ENCODE results near the gene PLXND1.
"Not testable (repeated sequence)": the region's sequence is repeated elsewhere in the genome, so short reads cannot be mapped to it uniquely, and the experiment has no call there.

Gene PLXND1

DNA sequence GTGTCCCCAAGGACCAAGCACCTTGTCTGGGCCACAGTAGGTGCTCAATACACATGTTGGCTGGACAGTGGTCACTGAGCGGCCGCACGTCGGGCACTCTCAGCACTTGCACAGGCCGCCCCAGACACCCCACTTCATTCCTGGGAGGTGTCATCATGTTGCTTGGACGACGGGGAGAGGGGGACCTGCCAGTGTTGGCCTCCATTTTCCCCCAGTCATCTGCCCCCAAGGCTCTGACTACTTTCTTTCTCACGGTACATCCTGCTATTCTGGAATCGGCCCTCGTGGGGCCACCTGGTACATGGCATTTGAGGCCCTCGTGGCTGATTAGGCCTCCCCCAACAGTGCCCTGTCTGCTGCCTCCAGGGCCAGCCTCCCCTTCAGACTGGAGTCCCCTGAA lies 79.2 kb downstream of the PLXND1 start:
- DNase-seq (ENCODE audit: low read depth in 2 of 2), result no peak

DNA sequence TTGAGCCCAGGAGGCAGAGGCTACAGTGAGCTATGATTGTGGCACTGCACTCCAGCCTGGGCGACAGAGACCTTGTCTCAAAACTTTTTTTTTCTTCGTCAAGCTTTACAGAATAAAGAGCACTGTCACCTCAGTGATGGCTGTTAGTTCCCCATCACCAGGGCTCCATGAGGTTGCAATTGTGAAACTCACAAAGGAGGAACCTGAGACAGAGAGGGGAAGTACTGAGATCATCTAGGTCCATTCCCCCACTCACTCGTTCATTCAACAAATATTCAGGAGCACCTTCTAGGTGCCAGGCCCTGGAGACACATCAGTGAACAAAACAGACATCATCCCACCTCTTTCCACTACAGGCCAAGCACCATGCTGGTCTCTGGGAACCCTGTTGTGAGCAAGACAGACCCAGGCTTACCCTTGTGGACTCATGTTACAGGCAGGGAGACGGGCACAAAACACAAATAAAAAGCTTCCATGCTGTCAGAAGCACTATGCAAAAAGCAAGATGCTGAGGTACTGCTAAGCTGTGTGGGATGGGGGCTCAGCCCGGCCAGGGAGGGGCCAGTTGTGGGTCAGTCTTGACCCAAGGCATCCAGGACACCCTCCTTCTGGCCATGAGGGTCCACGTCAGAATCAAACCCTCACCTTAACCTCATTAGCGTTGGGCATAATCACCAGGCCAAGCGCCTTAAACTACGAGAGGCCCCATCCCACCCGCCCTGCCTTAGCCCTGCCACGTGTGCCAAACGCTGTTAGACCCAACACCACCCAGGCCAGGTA lies 80.2 kb downstream of the PLXND1 start:
- DNase-seq (ENCODE audit: low read depth in 2 of 2), result no peak

DNA sequence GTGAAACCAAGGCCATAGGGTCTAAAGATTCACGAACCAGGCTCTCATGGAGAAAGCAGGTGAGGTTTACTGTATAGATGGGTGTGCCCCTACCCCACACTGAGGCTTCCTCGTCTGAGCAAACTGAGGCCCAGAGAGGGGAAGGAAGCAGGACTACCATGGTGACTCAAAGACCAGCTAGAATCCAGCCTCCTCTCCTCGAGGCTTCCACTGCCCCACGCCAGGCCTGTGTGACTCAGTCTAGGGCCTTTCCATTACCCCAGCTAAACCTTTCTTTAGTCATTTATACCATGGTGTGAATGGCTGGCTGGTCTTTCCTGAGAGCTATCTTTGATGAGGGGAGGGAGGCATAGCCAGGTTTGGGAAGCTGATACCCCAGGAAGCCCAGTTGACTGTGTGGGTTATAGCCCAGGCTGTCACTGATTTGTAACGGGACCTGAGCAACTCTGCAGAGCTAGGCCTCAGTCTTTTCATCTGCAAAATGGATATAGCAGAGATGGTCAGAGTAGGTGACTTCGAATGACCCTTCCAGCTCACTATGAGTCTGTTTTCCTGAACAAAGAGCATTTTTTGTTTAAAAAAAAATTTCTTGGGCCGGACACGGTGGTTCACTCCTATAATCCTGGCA lies 81.0 kb downstream of the PLXND1 start:
- DNase-seq (ENCODE audit: low read depth in 2 of 2), result no peak

DNA sequence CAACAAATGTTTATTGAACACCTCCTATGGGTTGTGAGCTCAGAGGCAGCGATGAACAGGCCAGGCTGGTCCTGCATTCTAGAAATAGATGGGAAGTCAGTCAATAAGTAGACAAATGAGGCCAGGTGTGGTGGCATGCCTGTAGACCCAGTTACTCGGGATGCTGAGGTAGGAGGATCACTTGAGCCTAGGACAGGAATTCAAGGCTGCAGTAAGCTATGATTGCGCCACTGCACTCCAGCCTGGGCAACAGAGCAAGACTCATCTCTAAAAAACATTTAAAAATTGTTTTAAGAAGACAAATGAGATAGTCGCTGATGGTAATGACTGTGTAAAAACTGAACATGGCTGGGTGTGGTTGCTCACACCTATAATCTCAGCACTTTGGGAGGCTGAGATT lies 82.4 kb downstream of the PLXND1 start:
- no peak for DNase-seq (ENCODE audit: low read depth in 2 of 2)

DNA sequence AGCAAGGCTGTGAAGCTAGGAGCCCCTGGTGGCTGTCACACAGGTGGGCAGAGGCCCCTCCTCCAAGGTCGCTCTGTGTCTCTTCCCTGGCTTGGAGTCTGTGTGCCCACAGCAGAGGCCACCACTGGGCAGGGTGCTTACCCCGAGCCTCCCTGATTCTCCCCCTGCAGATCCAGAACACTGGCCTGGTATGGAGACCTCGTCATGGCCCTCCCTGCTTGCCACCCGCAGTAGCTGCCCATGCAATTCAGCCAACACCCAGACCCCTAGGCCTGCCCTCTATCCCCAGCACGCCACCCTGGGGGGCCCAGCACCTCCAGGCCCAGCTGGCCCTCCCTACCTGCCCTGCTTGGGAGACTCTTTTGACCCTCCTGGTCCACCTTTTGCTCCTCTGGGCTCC lies 83.5 kb downstream of the PLXND1 start:
- no peak for DNase-seq (ENCODE audit: low read depth in 2 of 2)

DNA sequence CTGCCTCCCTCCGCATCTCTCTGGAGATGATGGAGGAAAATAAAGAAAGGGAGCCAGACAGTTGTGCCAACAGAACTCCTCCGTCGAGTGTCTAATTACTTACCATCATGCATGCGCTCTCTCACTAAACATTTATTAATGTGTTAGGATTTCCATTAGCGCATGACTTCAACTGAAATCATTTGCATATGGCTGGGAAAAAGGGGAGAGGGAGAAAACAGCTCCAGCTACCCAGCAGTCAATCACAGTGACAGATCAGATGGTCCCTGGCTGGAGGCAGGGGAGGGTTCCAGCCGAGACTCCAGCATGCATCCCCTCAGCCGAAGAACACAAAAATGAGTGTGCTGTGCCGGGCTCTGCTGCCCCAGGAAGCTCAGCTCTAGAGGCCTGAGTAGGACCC lies 84.9 kb downstream of the PLXND1 start:
- DNase-seq (ENCODE audit: low read depth in 2 of 2), result no peak

DNA sequence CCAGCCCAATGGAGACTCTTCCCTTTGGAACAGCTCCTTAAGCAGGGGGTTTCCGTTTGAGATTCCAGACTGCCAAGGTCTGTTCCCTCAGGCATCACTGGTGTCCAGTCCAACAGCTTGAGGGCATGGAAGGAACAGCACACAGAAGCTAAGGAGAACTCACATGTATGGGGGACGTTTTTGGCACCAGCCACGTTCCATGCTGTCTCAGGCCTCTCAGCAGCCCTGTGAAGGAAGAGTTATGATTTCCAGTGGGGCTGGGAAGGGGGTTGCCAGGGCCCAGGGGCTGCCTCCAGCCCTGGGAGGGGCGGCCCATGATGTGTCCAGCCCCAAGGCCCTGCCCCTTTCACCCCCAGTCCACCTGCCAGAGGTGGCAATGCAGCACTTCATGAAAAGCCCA lies 85.5 kb downstream of the PLXND1 start:
- no peak for DNase-seq (ENCODE audit: low read depth in 2 of 2)

DNA sequence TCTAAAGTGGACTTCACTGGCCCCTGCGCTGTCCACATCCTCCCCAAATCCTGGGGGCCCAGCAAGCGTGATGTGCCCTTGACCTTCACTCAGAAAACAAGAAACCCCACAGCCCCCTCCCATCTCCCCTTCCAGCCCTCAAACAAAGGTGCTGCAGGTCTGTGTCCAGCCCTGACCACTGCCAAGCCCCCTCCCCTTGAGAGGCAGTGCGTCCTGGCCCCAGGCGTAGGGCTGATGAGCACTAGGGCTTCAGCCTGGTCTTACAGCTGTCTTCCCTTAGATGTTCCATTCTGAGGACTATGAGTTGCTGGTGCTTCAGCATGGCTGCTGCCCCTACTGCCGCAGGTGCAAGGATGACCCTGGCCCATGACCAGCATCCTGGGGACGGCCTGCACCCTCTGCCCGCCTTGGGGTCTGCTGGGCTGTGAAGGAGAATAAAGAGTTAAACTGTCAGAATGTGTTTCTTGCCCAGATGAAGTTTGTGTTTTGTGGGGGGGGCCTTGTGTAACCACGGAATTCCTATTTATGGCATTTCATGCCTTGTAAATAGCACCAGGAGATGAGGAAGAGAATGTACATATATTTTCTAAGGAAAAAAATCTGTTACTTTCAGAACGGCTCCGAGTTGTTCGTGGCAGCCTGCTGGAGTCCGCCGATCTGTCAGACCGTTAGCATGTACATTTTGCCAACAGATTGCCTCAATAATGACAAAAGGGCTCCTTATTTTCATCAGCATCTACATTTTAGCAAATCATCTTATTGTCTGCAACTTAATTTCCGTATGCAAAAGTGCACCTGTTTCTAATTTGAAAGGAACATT lies 86.4 kb downstream of the PLXND1 start:
- no peak for DNase-seq (ENCODE audit: low read depth in 2 of 2)

DNA sequence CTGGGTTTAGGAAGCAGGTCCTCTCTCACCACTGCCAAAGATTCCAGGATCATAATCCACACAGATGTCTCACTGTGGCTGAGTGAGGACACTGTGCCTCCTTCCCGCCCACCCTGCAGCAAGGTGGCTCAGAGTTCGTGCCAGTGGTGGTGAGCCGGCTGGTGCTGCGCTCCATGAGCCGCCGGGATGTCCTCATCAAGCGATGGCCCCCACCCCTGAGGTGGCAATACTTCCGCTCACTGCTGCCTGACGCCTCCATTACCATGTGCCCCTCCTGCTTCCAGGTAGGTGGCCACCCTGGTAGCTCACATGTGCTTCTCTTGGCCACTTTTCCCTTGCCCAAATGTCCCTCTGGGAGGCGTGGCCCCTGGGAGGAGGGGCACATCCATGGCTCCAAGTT lies 87.0 kb downstream of the PLXND1 start:
- DNase-seq (ENCODE audit: low read depth in 2 of 2), result no peak

DNA sequence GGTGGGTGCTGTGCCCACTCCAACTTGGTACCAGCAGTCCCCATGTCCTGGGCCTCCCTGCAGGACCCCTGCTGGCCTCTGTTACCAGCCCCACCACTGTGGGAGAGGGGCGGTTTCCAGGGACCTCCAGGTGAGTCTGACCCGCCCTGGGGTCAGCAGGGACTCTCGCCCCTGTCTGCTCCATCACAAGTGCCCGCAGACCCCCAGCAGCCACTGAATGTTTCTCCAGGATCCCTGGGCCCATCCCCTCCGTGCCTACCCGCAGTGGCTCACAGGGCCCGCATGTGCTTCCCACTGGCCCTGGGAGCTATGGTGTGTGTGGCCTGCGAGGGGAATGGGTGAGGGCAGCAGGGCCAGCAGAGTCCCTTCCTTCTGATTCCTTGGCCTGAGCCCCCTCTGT lies 87.9 kb downstream of the PLXND1 start:
- no peak for DNase-seq (ENCODE audit: low read depth in 2 of 2)

DNA sequence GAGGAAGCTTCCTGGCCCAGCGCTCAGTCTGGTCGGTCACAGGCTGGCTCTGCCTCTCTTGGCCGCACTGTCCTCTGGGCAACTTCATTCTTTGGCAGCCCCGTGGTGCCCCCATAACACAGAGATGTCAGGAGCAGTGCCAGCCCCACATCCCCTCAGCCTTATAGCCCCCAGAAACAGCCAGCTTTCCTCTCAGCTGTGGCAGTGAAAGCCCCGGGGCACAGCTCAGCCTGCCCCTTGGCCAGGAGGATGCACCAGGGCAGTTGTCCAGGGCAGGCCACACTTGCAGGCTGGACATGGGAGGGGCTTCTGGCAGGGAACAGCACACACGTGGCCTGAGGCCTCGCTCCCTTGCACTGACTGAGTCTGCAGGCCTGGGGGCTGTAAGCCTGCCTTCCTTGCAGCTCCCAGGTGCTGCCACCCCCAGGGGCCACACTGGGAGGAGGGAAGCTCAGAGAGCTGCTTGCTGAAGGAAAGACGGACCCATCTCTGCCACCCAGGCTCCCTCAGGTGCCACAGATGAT lies 88.4 kb downstream of the PLXND1 start:
- DNase-seq (ENCODE audit: low read depth in 2 of 2), result no peak

DNA sequence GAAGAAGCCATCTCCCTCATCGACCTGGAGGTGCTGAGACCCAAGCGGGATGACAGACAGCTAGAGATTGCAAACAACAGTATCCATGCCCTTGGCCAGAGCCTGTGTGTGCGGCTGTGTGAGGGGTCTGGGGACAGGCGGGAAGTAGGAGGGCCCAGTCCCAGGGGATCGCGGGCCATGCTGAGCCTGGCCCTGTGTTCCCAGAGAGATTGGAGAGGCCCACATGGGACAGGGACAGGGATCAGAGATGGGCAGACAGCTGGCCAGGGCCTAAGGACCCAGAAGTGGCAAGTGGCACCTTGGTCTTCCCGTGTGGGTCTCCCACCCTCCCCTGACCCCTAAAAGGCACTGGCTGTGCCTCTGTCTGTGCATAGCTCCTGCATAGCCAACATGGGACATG lies 89.0 kb downstream of the PLXND1 start:
- no peak for DNase-seq (ENCODE audit: low read depth in 2 of 2)

DNA sequence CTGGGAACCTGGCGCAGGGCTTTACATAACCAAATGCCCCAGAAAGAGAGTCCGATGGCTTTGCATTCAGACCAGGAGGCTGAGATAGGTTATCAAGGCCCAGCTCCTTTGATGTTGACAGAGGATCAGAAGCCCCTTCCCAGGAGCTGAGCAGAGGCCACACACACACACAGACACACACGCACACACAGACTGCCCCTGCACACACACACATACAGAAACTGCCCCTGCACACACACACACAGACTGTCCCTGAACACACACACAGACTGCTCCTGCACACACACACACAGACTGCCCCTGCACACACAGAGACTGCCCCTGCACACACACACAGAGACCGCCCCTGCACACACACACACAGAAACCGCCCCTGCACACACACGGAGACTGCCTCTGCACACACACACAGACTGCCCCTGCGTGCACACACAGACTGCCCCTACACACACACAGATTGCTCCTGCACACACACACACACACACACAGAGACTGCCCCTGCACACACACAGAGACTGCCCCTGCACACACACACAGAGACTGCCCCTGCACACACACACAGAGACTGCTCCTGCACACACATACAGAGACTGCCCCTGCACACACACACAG lies 90.5 kb downstream of the PLXND1 start:
- not testable (repeated sequence) for DNase-seq (ENCODE audit: low read depth in 2 of 2)

DNA sequence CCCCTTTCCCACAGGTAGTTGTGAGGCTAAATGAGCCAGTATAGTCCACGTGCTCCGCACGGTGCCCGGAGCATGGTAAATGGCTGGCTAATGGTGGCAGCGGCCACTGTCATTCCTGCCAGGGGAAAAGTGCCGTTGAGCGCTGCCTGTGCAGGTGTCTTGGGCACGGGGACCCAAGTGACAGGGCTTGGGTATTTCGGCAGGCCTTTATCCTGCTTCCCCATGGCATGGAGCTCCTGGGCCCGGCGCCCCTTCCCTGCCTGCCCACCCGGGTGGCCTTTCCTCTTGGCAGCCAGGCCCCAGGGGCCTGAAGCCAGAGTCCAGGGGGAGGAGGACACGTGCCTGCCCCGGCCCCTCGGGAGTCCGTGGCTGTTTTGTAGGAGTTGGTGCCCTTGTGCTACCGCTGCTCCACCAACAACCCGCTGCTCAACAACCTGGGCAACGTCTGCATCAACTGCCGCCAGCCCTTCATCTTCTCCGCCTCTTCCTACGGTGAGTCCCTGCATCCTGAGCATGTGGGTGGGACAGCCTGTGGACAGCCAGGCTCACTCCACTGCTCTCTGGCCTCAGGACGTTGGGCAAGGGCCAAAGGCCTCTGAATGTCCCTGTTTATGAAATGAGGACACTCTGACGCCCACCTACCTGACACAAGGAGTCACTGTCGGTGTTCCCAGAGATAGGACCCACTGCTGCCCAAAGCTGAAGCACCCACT lies 91.2 kb downstream of the PLXND1 start:
- not testable (repeated sequence) for DNase-seq (ENCODE audit: low read depth in 2 of 2)

DNA sequence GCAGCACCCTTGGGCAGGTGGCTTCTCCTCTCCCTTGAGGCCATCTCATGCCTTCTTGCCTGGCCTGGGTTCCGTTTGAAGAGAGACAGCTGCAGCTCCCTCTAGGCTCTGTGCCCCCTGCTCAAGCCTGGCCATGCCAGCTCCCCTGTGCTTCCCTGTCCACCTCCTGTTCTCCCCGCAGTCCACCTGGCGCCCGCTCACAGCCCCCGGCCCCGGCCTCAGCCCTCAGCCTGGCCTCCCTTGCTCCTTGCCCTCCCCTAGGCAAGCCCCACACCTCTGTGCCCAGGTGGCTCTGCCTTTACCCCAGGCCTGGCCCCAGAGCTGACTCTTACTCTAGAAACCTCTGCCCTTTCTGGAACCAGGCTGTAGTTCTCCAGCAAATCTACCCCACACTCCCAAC lies 91.9 kb downstream of the PLXND1 start:
- no peak for DNase-seq (ENCODE audit: low read depth in 2 of 2)

DNA sequence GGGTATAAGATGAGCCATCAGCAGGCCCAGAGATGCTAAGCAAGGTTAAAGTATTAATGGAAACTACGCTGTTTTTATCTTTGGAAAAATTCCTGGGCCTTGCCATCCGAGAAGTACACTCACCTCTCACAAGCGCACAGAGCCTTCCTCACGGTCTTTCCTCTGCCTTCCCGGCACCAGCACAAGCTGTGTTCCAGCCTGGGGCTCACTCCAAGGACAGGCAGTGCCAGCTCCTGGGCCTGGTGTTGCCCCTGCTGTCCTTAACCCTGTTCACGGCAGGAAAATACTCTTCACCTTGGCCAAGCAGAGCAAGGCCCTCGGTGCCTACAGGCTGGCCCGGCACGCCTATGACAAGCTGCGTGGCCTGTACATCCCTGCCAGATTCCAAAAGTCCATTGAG lies 92.4 kb downstream of the PLXND1 start:
- no peak for DNase-seq (ENCODE audit: low read depth in 2 of 2)

DNA sequence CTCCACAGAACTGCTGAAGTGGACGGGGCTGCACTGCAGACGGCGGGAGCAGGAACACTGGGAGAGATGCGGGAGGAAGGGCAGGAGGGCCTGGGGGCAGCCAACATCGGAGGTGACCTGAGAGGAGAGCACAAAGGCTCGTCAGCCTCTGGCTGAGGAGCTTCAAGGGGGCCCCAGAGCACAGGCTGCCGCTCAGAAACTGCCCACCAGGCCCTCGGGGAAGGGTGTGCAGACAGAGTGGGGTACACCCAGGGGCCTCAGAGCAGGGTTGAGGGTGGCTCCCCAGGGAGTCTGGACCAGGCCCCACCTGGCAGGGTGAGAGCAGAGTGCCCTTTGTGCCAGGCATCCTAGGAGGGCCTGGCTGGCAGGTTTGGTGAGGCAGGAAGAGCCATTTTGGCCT lies 92.8 kb downstream of the PLXND1 start:
- DNase-seq (ENCODE audit: low read depth in 2 of 2), result no peak

DNA sequence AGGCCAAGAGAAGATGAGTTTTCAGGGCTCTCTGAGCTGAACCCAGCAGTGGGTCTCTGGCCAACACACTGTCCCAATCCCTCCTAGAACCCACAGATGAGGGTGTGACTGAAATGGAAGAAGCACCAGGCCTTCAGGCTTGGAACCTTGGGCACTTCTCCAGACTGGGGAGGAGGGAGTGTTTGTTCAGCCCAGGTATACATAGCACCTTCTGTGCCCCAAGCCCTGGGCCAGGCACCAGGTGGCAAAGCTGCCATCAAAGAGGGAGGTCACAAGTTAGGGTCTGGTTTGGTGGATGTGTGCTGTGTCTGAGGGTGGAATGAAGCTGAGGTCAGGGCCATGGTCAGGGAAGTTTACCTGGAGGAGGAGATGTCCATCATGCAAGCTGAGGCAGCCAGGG lies 93.9 kb downstream of the PLXND1 start:
- DNase-seq (ENCODE audit: low read depth in 2 of 2), result no peak

DNA sequence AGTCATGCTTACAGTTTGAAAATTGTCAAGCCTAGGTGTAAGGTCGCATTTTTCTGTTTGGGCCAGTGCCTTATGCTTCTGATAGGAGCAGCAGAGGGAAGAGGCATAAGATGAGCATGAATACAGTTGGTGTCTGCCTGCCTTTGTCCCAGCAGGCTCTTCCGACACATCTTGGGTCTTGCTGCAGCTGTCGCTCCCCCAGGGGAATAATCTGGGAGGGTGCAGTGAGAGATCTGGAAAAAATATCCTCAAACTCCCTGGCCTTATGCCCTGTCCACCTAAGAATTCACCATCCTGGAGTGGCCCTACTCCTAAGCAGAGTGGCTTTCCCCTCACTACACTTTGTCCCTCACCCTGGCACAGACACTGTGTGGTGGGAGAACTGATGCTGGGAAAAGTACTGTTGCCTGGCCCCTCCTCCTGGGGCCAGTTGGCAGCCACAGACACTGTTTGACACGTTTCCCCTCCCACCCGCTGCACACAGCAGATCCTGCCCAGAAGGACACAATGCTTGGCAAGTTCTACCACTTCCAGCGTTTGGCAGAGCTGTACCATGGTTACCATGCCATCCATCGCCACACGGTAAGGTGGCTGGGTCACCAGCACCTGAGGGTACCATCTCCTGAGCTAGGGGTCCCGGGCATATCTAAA lies 99.2 kb downstream of the PLXND1 start:
- no peak for DNase-seq (ENCODE audit: low read depth in 2 of 2)

DNA sequence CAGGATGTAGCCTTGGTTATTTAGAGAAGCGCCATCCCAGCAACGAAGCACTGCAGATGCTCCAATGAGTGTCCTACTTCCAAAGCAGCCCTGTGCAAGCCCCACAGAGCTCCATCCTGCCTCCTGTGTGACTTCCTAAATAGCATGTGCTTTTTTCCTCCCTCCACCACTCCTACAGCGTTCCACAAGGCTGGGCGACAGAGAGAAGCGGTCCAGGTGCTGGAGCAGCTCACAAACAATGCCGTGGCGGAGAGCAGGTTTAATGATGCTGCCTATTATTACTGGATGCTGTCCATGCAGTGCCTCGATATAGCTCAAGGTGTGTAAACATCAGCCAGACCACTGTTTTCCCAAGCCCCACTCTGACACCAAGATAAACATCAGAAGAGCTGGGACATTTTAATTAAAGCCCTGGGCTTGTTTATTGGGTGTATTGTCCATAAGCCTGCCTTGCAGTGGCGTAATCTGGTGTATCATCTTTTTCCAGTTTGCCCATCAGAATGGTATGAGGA lies 100.2 kb downstream of the PLXND1 start:
- no peak for DNase-seq (ENCODE audit: low read depth in 2 of 2)

DNA sequence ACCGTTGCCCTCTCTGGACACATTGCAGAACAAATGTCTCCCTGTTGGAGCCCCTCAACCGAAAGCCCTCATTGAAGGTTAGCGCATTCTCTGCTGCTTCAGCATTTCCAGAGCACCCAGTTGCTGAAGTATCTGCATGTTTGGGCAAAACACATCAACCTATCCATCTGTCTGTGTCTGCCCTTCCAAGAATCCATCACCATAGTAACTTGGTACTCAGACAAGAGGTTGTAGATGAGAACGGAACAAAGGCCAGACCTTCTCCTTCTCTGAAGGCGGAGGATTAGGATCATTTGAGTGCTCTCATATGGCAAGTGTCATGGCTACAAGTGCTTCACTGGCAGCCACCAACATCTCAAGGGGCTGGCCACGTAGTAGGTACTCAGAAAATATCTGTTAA lies 101.1 kb downstream of the PLXND1 start:
- no peak for DNase-seq (ENCODE audit: low read depth in 2 of 2)

Measured in fibroblast of skin of left quadriceps (primary cell).